Measurements from ENCODE around the gene DNAAF8.

DNAAF8 gene

DNA sequence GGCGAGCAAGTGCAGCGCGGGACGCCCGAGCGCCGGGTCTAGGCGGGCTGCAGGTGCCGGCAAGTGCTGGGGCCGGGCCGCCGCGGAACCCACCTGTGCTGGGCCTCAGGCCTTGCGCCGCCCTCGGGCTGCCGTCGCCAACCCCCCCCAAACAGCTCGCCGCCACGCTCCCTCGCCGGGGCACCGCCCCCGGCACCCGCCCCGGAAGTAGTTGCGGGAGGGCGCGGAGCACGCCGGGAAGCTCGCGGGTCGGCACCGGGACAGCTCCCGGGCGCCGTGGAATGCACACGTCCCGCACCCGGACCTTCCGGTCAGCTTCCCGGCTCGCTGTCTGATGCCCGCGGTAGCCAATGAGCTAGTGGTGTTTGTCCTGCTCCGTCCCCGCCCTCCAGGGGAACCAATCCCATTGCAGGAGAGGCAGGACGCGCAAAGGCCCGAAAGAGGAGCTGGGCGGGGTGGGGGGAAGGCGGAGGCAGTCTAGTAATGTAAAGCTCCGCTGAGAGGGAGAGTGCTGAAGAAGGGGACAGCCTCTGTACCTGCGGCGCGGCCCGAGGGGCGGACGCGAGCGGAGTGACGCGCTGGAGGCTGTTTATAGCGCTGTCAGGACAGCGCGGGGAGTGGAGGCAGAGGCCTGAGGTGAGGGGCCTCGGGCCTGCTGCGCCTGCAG is at the start of gene DNAAF8, which contains the start of gene ANKS3:
TSS of gene DNAAF8 (plus strand) at position 475 of the 667 bp plus-strand sequence. CDS start 1,978 bp downstream, outside the sequence.
TSS of gene ANKS3 (minus strand) at position 209 of the 667 bp plus-strand sequence. CDS start 4,122 bp downstream, outside the sequence.
- peak; percentile 75 for DNase-seq

DNA sequence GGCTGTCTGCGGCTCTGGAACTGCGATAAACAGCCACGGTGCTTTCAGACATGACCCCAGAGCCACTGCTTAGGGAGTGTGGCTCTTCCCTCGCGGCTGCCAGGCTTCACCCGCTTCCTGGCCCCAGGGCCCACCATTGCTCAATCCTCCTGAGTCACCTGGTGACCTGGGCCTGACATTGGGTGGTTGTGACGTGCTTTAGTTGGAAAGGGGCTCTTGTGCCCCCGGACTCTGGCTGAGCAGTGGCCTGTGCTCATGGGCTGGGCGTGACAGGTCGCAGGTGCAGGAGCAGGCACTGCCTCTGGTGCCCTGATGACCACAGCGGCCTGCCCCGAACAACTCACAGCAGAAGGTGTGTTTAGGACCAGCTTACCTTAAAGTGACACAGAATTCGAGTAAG is 49.6 kb upstream of the DNAAF8 start:
- no peak for DNase-seq

DNA sequence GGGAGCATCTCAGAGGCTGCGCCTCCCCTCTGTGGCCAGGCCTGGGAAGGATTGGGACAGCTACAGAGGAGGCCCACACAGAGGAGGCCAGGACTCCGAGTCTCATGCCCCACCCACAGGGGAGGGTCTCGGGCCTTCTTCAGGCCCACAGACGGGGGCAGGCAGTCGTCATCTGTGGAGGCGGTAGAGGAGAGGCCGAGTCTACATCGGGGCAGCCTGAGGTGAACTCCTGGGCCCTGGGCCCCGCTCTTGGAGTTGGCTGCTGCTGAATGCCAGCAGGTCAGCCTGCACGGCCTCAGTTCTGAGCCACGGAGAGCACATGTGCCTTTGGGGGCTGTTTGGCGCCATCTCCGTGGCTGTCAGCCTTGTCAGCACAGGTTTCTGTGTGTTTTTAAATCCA is 49.0 kb upstream of the DNAAF8 start:
- no peak for DNase-seq

DNA sequence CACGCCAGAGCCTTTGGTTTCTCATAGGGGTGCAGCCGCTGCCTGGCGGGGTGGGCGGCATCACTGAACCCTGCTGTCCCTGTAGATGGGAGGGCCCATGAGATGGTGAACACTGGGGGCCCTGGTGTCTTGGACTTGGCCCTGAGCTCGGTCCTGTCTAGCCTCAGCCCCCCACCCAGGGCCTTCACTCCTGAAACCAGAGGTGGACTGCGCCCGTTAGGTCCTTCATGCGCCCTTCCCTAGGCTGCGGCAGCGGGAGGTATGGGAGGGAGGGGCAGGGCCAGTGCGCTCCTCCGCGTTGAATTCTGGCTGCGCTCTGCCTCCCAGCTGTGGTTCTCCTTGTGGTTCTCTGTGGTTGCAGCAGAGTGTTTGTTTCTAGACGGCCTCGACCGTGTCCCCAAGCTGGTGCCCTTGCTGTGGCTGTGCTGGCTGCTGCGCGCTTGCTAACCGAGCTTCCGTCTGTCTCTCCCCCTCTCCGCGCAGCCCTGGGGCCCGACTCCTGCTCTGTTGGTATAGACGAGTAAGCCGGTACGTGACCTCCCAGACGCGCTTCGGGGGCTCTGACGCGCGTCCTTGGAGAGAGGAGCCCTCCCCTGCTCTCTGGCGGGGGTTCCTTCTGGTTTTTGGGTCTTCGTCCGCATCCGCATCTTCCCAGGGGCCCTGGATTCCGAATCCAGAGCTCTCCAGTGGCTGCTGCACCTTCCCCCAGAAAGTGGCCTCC is 48.4 kb upstream of the DNAAF8 start:
- no peak for DNase-seq

DNA sequence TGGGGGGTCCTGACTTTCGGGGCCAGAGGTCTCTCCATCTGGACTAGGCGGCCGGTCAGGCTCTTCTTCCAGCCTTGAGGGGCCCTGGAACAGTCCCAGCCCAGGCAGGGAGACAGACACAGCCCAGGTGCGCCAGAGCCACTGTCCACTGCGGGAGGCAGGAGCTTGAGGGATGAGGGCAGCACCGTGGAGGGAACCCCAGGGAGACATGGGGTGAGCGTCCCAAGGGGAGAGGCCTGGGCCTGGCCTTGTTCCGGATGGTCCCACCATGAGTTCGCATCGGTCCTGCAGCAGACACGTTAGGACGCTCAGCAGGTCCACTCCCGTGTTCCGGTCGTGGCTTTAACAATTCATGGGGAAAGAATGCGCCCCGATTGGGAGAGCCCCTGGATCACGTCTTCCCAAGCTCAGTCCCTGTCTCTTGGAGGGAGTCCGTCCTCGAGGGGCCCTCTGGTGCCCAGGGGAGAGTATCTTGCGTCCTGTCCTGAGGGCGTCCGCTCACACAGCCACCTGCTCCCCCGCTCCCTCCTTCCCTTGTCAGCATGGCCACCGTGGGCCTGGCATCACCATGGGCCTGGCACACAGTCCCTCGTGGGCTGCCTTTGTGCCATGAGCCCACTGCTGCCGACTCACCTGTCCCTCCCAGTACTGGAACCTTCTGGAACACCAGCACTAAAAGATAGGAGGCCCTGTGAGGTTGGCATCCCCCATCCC is 47.7 kb upstream of the DNAAF8 start:
- no peak for DNase-seq

DNA sequence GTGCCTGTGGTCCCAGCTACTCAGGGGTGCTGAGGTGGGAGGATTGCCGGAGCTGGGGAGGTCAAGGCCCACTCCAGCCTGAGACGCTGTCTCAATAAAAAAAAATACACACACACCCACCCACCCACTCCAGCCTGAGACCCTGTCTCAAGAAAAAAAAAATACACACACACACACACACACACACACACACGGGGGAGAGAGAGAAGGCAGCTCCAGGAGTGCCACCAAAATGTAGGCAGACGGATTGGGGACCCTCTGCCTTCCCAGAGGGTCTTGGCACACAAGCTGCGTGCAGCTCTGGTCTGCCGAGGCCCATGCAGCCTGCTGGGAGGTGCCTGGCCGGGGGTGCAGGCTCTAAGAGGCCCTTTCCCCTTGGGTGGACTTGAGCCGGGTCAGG is 46.9 kb upstream of the DNAAF8 start:
- no peak for DNase-seq

DNA sequence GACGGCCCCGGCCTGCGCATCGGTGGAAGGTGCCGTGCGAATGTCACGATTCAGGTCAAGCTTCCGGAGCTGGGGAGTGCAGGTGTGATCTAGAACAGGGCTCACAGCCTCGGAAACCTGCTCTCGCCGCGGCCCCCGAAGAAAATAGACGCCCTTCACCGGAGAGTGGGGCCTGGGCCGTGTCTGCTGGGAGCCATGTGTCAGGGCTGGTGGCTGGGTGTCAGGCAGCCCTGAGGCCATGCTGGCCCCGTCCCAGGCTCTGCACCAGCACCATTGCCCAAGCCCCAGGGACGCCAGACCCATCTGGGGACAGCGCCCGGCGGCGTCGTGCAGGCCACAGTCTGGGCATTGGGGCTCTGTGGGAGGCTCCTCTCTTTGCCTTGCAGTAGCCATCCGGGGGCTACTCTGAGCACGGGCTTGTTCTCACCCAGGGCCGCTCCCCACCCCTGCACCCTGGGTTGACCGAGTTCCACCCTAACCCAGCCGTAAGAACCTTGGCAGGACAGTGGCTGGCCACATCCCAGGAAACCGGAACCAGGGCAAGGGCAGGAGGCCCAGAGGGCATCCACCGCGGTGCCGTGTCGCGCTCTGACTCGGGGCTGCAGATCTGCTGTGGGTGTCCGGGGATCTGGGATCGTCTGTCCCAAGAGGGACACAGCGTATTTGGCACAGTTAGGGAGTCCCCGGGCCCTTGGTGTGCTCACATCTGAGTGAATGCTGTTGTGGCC is 46.2 kb upstream of the DNAAF8 start:
- DNase-seq, result no peak

DNA sequence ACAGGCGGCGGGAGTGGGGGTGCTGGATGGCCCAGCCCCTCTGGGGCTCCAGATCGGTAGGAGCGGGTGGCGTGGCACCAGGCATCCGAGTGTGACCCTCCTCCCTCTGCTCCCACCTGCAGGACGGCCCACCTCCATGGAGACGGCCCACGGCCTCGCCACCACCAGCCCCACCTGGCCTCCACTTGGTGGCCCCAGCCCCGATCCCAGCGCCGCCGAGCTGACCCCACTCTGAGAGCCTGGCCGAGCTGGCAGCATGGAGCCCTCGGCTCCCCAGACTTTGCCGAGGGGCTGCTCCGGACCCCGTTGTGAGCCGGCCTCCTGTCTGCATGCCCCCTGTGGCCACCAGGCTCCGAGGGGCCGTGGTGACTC is 45.7 kb upstream of the DNAAF8 start:
- no peak for DNase-seq

DNA sequence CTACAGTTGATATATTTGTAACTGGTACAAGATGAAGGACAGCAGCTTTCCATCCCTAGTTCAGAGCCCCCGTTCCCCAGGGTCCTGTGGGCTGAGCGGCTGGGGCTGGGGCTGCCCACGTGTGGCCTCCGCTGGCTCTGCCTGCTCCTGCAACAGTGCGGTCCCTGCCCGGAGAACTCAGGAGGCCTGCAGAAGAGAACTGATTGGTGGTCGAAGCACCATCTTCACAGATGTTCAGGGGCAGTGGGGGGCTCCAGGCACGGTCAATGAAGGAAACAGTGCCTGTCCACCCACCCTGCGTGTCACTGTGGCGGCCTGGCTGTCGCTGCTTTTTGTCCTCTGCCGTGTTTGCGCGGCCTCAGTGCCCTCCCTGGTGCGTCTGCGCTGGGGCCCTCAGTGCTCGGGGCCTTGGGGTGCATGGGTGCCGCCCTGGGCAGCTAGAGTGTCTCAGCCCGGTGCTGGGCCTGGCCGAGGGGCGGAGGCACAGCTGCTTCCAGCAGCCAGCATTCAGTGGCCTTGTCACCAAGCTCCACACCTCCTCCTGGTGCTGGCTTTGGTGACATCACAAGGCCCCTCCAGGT is 45.2 kb upstream of the DNAAF8 start:
- DNase-seq, result no peak

DNA sequence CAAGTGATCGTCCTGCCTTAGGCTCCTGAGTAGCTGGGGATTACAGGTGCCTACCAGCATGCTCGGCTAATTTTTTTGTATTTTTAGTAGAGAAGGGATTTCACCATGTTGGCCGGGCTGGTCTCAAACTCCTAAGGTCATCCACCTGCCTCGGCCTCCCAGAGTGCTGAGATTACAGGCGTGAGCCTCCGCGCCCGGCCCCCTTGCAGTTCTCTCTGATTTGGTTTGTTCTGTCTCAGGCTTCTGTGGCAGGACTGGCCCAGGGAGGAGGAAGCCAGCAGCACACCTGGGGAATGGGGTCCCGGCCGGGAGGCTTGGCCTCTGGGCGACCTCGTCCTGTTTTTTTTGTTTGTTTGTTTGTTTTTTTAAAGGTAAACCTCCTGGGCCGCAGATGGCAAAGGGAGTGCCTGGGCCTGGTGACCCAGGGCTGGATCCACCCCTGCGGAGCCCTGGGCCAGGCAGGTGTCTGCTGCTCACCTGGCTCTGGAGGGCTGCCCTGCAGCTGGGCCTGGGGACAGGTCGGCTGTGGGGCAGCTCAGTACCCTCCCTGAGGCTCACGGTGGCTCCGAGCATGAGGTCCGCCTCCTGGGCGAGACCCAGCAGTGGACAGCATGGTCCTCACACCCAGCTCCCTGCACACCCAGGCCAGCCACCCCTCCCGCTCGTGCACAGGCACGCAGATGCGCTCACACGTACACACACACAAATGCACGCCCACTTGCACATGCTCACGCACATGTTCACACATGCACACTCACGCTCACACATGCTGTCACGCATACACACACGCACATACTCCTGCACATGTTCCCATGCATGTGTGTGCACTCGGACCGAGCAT is 44.3 kb upstream of the DNAAF8 start:
- DNase-seq, result no peak

DNA sequence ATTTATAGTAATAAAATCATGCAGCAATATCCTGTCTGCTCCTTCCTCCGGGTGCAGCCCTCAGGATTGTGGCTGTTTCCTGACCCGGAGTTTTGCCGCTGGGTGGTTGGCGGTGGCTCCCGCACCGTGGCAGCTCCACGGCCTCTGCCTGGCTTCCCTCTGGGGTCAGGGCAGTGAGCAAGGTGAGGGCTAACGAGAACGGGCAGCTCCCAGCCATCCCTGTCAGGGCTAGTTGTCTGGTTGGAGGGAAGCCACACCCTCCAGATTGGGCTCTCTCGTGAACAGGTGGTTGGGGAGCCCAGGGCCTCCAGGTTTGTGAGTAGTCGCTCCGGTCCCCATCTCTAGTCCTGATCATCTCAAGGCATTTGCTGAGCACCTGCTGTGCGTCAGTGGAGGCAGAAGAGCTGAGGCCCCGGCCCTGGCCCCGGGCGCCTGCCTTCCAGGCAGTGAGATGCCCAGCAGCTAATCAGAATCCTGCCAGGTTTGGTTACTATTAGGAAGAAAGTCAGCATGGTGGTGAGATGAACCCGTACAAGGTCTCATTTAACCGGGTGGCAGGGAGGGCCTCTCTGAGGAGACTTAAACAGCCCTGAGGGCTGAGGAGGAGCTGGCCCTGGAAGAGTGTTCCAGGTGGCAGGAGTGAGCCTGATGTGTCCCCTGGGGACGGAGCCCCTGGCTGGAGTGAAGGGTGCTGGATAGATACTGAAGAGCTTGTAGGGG is 43.2 kb upstream of the DNAAF8 start:
- DNase-seq, result no peak

DNA sequence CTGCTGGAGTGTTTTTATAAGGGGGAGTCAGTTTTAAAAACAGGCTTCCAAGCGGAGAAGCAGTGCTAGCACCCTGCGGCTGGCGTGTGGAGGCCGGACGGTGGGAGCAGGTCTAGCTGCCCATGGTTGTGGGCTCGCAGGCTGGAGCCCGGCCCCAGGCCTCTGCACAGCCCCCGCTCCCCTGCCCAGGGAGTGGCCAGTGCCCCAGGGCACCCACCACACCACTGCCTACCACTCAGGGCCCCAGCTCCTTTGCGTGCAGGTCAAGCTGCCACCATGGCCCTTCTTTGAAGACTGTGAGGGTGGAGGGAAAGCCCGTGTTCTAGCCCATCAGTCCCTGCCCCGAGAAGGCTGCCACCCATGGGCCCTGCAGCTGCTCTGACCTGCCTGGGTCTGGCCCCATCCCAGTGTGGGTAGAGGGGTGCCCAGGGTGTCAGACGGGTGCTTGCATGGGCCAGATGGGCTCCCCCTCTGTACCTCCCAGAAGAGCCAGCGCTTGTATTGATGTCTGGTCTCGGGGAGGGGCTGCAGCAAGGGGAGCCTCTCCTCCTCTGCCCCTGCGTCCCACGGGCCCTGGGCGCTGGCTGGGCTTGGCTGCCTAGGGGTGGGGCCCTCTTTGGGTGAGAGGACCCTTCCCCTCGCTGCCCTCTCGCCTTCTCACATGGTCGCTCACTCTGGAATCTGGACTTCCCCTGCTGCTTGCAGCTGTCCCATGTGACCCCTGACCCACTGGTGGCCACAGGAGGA is 42.5 kb upstream of the DNAAF8 start:
- no peak for DNase-seq

DNA sequence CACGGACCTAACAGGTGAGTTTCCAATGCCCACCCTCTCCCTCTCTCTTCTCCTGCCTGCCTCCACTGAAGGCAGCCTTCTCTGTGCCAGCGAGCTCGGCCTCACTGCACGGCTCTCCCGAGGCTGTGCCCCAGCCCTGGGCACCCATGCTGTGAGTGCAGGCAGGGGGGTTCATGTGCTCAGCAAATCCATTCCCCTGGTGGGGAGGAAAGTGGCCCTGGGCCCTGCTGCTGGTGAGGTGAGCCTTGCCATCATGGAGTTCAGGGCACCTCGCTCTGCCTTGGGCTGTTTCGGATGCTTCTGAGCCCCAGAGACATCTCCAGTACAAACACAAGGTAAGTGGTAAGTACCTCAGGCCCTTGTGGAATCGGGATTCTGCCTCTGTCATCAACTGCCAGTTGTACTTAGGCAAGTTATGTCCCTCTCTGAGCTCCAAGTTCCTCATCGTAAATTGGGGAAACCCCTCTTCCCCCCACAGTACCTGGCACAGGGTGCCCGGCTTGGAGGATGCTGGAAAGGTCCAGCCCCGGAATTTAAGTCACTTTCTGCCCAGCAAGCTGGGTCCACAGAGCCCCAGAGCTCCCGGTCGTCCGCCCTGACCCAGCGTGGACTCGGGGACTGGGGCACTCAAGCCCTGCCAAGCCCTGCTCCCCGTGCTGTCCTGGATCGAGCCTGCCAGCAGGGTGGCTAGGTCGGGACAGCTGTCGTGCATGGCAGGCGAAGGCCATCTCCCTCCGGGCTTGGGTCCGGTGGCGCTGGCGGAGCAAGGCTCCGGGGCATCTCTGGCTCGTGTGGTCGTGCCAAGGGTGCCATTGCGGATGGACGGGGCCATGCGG is 41.7 kb upstream of the DNAAF8 start:
- DNase-seq, result no peak

DNA sequence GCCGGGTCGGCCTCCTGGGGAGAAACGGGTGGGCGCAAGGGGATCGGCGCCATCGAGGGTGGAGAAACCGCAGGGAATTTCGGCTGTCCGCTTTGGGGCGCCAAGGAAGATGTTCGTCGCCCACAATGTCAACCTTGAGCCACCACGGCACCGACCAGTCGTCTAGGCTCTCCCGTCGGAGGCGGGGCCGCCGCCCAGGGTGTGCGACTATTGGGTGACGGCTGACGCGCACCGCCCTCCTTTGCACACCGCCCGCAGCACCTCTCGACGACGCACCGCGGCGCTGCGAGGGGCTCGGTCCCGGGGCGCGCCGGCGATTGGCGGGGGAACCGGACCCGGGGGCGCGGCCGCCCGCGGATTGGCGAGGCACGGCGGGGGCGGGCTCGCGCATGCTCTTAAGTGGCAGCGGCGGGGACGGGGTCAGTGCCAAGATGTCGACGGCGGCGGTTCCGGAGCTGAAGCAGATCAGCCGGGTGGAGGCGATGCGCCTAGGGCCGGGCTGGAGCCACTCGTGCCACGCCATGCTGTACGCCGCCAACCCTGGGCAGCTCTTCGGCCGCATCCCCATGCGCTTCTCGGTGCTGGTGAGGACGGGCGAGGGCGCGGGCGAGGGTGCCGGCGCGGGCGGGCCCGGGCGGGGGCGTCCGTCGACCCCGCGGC is 40.9 kb upstream of the DNAAF8 start, which contains the start of gene NUDT16L1:
TSS of gene NUDT16L1 (plus strand) at position 267 of the 660 bp plus-strand sequence. CDS start at position 432, 165 bp downstream.
- peak; percentile 97 for DNase-seq

DNA sequence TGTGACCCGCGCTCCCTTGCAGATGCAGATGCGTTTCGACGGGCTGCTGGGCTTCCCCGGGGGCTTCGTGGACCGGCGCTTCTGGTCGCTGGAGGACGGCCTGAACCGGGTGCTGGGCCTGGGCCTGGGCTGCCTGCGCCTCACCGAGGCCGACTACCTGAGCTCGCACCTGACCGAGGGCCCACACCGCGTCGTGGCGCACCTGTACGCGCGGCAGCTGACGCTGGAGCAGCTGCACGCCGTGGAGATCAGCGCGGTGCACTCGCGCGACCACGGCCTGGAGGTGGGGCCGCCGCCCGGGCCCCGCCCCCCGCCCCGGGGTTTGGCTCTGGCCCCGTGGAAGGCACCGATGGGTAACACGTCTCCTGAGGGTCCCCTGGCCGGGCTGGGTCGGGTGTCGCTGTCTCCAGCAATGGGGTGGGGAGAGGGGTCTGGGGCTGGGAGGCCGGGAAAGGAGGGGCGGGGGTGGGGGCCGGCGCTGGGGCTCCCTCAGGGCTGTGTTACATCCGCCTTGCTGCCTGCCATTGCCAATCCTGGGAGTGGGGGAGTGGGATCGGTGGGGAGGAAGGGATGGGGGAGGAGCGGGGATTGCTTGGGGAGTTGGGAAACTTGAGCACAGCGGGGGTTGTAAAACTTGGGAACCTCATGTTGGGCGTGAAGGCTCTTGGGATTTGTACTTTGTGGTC is 40.2 kb upstream of the DNAAF8 start:
- peak; percentile 41 for DNase-seq

DNA sequence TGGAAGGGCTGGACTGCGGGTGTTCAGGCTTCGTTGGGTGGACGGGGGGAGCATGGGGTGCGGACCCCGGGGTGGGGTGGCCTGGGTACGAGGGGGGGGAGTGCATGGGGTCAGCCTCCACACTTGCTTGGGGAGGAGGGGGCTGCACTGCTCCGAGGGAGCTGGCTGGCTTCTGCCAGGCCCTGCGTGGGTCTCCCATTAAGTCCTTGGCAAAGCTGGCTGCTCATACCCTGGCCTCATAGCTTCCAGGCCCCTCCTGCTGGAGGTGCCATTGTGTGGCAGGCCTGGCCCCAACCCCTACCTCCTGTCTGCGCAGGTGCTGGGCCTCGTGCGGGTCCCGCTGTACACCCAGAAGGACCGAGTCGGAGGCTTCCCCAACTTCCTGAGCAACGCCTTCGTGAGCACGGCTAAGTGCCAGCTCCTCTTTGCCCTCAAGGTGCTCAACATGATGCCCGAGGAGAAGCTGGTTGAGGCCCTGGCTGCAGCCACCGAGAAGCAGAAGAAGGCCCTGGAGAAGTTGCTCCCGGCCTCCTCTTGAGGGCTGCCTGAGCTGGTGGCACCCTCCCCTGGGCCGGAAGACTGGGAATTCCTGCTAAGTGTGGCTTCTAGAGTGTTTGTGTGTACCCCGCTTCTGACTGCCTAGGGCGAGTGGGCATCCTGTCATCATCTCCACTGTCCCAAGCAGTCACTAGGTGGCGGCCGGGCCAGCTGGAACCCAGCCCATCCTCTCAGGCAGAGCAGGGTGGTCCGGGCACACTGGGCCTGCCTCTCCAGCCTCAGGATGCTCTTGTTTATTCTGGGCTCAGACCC is 39.5 kb upstream of the DNAAF8 start:
- no peak for DNase-seq
